ENCODE results near the gene PPM1J. TPM values are rescaled to one million over a fixed set of nuclear protein-coding genes. Genes with fewer than 3 reads are reported as not detected.

PPM1J gene
- total and polyA plus RNA-seq, 2 of the 13 experiments (the other 11 are each of a cell fraction or from before 2014, with no cell fraction given) = 0.07 to 0.22 TPM

- TF ChIP-seq ZNF775 (CRISPR knock-in tag; IDR thresholded peaks at IDR 0.05; ENCODE audit: borderline replicate concordance) = no peak
- TF ChIP-seq ZNF704 (CRISPR knock-in tag; IDR thresholded peaks at IDR 0.05; ENCODE audit: borderline replicate concordance) = no peak
- no peak for TF ChIP-seq ZNF768 (CRISPR knock-in tag; IDR thresholded peaks at IDR 0.05)
- TF ChIP-seq ZNF563 (CRISPR knock-in tag; IDR thresholded peaks at IDR 0.05) = no peak
- no peak for TF ChIP-seq ZIK1 (CRISPR knock-in tag; IDR thresholded peaks at IDR 0.05; ENCODE audit: borderline replicate concordance, low read depth)
- no peak for TF ChIP-seq E2F2 (CRISPR knock-in tag; IDR thresholded peaks at IDR 0.05; ENCODE audit: borderline replicate concordance)
- no peak for TF ChIP-seq RBAK (CRISPR knock-in tag; IDR thresholded peaks at IDR 0.05)
- 0 out of 2 replicates have a peak, but pooled peaks have one; percentile 27 for TF ChIP-seq HES4 (CRISPR knock-in tag; IDR thresholded peaks at IDR 0.05; ENCODE audit: borderline replicate concordance)
- TF ChIP-seq ADNP (CRISPR knock-in tag; IDR thresholded peaks at IDR 0.05) = no peak
- TF ChIP-seq MLLT10 (CRISPR knock-in tag; IDR thresholded peaks at IDR 0.05) = no peak
- TF ChIP-seq ZNF18 (CRISPR knock-in tag; IDR thresholded peaks at IDR 0.05; ENCODE audit: insufficient replicate concordance) = no peak
- TF ChIP-seq CHD4 (IDR thresholded peaks at IDR 0.05; ENCODE audit: borderline replicate concordance, low read length) = no peak
- TF ChIP-seq AGO1 (IDR thresholded peaks at IDR 0.05; ENCODE audit: low read depth, low read length, poor library complexity, severe bottlenecking) = peak; percentile 53
- TF ChIP-seq GPBP1L1 (CRISPR knock-in tag; IDR thresholded peaks at IDR 0.05) = no peak
- no peak for TF ChIP-seq TEAD2 (CRISPR knock-in tag; IDR thresholded peaks at IDR 0.05)
- no peak for TF ChIP-seq JDP2 (CRISPR knock-in tag; IDR thresholded peaks at IDR 0.05; ENCODE audit: borderline replicate concordance)
- TF ChIP-seq ZNF235 (CRISPR knock-in tag; IDR thresholded peaks at IDR 0.05; ENCODE audit: borderline replicate concordance) = peak; percentile 29; the same call in 1 of the 2 replicates
- no peak for TF ChIP-seq PCBP2 (optimal IDR thresholded peaks at IDR 0.05; ENCODE audit: low read depth, low read length, poor library complexity, severe bottlenecking)
- no peak for TF ChIP-seq ZFP36 (IDR thresholded peaks at IDR 0.05; ENCODE audit: borderline replicate concordance, low read depth, low read length, partially characterized antibody)
- TF ChIP-seq GABPA (IDR thresholded peaks at IDR 0.05; ENCODE audit: low read depth, low read length) = no peak
- TF ChIP-seq GABPA (CRISPR knock-in tag; IDR thresholded peaks at IDR 0.05; ENCODE audit: low read depth) = no peak
- TF ChIP-seq NCOR1 (IDR thresholded peaks at IDR 0.05; ENCODE audit: borderline replicate concordance, low read length) = no peak
- no peak for TF ChIP-seq ZNF496 (CRISPR knock-in tag; IDR thresholded peaks at IDR 0.05; ENCODE audit: insufficient replicate concordance)
These were observed 13.7 kb downstream of the PPM1J start (continued) for GRCh38 chr1:112701227-112702066.

Data from HepG2 (cell line).